A673 (cell line): ENCODE data around the gene EFHC1.

Experiments used
- EZH2 ChIP-seq: fragments of 200-600 bp; sonication (generic); IDR thresholded peaks from 2 replicates; pipeline ENCODE4 v1.6.1; 2017; ENCODE audit warnings: borderline replicate concordance, low read depth, mild to moderate bottlenecking, mixed read lengths, antibody characterized with exemption, low read length; ENCODE audit not compliant: poor library complexity, severe bottlenecking
- TF ChIP-seq, protein P1 (sequence below): fragments of 300-800, 200-600 bp; sonication (generic); conservative IDR thresholded peaks from 2 replicates; pipeline ENCODE4 v1.5.1; 2017; ENCODE audit warnings: low read depth, mild to moderate bottlenecking, antibody characterized with exemption, low read length, moderate library complexity, mixed read lengths

DNA sequence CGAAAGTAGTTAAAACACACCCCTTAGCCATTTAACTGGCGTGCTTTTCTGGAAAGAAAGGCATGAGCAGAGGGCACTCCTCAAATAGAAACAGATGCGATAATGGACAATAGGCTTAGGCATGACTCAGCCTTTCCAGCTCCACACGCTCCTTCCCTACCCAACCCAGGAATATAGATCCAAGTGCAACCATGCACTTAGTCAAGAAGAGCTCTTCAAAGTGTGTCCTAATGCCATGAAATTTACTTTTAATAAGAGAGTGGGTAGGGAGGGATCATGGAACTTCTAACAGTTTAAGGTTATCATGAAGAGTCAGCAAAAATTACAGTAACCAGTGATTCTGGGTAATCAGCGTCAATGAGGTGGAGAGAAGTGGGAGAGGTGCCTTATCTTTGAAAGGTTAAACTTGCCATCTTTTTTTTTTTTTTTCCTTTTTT is 2.4 kb upstream of the EFHC1 start:
- TF ChIP-seq EZH2, result no peak
- TF ChIP-seq, protein P1, sequence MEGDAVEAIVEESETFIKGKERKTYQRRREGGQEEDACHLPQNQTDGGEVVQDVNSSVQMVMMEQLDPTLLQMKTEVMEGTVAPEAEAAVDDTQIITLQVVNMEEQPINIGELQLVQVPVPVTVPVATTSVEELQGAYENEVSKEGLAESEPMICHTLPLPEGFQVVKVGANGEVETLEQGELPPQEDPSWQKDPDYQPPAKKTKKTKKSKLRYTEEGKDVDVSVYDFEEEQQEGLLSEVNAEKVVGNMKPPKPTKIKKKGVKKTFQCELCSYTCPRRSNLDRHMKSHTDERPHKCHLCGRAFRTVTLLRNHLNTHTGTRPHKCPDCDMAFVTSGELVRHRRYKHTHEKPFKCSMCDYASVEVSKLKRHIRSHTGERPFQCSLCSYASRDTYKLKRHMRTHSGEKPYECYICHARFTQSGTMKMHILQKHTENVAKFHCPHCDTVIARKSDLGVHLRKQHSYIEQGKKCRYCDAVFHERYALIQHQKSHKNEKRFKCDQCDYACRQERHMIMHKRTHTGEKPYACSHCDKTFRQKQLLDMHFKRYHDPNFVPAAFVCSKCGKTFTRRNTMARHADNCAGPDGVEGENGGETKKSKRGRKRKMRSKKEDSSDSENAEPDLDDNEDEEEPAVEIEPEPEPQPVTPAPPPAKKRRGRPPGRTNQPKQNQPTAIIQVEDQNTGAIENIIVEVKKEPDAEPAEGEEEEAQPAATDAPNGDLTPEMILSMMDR, result no peak
